ENCODE measurements around the gene SEMA5B.

SEMA5B gene

DNA sequence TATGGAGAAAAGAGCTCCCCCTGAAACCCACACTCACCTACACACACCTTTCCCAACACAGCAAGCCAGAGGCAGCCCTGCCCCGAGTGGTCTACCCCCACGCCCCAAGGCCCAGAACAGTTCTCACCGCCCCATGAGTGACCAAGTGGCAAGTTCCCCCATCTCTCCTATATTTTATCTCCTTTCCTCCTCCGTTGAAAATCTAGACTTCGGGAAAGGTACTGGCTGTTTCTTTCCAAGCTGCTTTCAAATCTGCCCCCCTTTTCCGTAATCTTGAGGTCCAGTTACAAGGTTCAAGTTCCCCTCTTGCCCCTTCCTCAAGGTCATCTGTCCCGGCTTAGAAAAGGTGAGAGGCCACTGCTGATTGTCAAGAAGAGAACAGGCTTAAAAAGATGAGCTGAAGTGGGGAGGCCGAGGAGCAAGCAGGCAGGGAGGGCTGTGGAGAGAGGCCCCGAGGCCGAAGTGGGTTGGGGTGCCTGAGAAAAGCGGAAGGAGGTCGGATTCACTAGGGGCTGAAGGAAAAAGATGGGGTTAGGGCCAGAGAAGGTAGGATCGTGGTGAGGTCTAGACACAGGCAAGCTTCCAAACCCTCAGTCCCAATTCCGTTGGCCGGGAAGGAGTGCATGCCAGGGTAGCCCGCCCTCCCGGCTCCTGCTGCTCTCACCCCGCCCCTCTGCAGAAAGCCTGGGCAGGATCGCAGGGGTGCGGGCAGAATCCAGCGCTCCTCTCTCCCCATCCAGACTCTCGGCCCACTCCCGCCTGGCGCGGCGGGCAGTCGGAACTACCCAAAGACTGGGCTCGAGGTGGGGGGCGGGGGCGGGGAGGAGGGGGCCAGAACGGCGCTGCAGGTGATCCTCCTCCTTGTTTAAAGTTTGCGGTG lies 1.7 kb downstream of the SEMA5B start:
- DNase-seq = peak; percentile 31

GRCh38 chr3:123024056-123024455 lies 3.5 kb downstream of the SEMA5B start:
- no peak for DNase-seq

DNA sequence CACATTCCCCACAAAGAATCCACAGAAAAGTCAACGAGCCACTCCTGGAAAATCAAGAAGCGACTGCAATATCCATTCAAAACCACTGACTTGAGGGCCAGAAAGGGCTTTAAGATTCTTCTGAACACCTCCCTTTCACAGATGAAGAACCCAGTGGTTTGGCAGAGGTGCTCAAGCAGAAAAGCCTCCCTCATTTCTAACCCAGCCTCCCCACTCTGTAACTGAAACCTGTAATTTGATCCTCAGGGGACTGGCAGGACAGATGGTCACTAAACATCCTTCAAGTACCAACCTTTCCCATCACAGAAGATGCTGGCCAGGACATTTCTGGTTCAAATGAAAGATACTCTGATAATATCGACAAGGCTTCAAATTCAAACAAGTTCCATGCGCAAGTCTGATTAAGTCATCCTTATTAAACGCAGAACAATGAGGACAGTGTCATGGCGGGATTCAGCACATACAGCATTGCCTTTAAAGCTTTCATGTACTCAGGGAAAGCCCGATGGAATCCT lies 5.5 kb downstream of the SEMA5B start:
- DNase-seq = peak; percentile 38

GRCh38 chr3:123021388-123021787 lies 6.2 kb downstream of the SEMA5B start:
- no peak for DNase-seq

GRCh38 chr3:123020709-123021108 lies 6.9 kb downstream of the SEMA5B start:
- no peak for DNase-seq

DNA sequence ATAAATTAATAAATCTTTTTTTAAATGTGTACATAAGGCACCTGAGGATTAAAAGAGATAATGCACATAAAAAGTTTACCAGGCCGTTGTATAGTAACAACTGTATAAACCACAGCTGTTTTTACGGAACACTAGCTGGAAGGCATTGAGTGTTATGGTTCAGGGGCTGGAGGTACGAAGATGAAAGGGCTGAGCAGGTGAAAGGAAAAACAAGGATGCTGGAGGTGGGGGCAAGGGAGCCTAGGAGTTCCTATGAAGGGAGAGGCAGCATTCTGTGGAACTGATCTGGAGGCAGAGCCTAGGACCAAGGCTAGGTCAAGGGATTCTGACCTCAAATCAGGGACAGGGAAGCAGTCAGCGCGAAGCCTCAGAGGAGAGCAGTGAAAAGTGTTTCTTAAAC lies 8.0 kb downstream of the SEMA5B start:
- DNase-seq = no peak

DNA sequence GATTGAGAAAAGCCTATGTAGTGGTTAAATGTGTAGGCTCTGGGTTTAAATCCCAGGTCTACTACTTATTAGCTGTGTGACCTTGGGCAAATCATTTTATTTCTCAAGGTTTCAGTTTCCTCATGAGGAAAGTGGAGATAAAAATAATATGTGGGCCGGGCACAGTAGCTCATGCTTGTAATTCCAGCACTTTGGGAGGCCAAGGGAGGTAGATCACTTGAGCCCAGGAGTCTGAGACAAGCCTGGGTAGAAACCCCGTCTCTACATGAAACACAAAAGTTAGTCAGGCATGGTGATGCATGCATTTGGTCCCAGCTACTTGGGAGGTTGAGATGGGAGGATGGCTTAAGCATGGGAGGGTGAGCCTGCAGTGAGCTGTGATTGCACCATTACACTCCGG lies 8.4 kb downstream of the SEMA5B start:
- no peak for DNase-seq

DNA sequence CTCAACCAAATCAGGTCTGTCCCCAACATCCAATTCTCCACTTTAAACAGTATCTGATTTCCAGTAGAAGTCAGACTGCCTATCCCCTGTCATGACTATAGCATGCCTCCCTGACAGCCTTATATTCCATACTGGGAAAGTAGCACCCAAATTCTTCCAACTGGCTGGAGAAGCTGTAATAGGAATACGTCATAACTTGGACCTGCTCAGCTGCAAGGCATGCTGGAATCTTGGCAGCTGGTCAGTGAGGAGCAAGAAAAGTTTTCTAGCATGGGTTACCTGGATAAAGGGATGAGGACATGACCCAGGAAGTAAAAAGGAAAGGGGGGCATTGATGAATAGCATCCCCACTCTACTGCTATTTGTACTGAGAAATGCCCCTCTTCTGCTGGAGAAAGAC lies 8.9 kb downstream of the SEMA5B start:
- no peak for DNase-seq

GRCh38 chr3:123015596-123015995 lies 12.0 kb downstream of the SEMA5B start:
- DNase-seq = no peak

DNA sequence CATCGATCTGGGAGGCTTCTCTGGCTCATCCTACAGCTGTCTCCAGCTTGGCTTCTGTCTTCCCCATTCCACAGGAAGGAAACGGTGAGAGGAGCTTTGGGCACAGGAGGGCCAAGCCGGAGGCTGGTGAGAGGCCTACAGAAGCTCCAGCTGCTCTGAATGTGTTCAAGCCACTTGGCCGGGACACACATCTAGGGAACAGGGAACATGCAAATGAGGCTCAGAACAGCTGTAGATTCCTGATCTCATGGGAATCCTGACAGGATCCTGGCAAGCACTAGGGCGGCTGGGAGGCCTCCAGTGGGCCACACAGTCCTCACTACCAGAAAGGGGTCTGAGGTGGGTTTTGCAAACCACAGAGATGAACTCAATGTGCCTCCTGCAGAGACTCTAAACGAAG lies 13.7 kb downstream of the SEMA5B start:
- DNase-seq = no peak

- no peak for DNase-seq
Observed at GRCh38 chr3:123012652-123013051, 14.9 kb downstream of the SEMA5B start.

DNA sequence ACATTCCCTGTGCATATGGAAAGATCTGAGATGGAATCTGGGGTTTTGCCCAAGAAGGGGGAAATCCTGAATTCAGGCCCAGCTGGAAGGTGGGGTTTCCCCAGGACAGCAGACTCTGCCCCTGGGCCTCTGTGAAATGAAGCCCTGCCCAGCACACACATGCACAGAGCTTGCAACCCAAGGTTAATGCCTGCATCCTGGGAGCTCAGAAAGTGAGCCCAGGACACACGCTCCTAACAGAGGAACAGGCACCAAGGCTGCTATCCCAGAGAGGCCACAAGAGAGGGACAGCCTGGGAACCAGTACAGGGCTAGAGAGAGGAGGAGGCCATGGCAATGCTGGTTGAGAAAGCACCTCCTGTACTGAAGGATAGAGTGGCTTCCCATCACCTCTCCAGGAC lies 16.1 kb downstream of the SEMA5B start:
- DNase-seq = no peak

GRCh38 chr3:123008840-123009239 lies 18.7 kb downstream of the SEMA5B start:
- DNase-seq = no peak

DNA sequence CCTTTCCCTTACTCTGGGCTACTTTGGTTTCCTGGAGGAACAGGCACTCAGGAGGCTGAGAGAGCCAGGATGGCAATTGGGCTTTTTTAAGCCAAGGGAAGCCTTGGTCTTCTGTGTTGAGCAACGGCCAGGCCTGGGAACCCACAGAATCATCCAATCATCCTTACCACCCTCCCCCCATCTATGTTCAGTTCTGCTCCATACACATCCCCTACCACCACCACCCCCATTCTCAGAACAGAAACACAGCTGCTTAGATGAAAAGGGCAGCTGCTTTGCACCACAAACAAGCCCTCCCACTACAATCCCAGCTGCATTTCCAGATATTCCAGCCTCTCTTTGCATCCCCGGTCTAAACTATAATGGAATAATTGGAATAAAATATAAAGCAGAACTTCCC lies 21.0 kb downstream of the SEMA5B start:
- no peak for DNase-seq

- no peak for DNase-seq
Observed at GRCh38 chr3:123005291-123005690, 22.3 kb downstream of the SEMA5B start.

GRCh38 chr3:123004201-123004918 lies 23.2 kb downstream of the SEMA5B start:
- DNase-seq = no peak

DNA sequence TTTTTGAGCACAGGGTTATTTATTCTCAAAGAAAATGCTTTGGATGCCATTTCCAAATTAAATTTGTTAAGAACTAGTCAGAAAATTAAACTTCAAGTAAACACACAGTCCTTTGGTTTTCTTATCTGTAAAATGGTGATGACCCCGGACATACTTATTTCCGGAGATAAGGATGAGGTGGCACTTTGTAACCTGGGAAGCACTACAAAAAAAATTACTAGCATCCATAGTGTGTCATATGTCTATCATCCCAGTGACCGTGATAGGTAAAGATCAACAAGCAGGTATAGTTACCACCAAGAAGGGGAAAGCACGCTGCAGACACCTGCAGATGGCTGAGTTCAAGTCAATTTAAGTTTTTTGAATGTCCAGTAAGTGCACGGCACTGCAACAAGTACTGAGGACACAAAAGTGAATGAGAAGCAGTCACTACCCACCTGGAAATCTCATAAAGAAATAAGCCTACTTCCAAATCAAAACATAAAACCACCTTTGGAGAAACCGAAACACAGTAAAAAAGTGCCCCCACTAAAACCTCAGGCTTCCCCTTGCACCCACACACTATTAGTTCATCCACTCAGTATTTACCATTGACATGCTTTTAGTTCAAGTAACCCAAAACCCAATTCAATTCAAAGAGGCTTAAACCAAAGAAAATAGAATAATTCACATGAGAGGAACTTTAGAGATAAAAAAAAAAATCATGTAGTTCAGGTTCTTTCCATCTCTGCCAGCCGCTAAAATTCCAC lies 24.6 kb downstream of the SEMA5B start:
- no peak for DNase-seq

- DNase-seq = no peak
Observed at GRCh38 chr3:123002100-123002748, 25.3 kb downstream of the SEMA5B start.

DNA sequence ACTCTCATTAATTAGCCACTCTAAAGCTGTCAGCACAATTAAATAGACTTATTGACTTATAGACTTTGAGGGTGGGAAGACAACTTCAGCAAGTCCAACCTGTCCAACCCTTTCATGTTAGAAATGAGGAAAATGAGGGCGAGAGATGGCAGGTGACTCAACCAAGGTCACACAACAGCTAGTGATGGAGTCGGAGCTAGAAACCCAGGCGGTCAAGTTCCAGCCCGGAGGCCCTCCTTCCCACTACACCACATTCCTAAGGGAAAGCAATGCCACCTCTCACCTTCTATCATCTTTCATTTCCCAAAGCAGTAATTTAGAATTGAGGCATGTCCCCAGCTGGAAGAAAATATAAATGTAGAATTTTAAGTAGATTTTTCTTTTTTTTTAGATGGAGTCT lies 28.7 kb downstream of the SEMA5B start:
- no peak for DNase-seq

DNA sequence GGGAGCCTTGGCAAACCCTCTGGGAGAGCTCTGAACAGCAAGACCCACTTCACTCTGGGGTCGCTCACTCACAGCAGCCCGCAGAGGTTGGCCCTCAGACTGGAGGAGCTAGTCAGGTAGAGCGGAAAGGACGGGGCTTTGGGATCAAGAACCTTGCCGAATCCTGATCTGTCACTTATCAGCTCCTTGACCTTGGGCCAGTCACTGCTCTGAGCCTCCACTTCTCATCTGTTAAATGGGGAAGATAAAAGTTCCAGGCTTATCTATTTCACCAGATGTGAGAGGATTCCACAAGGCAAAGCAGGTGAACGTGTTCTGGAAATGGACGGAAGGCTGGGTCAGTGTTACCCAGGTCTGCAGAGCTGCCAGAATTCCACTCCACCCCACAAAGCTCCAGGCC lies 29.4 kb downstream of the SEMA5B start:
- DNase-seq = no peak

GRCh38 chr3:122996038-122996580 lies 31.5 kb downstream of the SEMA5B start:
- no peak for DNase-seq

DNA sequence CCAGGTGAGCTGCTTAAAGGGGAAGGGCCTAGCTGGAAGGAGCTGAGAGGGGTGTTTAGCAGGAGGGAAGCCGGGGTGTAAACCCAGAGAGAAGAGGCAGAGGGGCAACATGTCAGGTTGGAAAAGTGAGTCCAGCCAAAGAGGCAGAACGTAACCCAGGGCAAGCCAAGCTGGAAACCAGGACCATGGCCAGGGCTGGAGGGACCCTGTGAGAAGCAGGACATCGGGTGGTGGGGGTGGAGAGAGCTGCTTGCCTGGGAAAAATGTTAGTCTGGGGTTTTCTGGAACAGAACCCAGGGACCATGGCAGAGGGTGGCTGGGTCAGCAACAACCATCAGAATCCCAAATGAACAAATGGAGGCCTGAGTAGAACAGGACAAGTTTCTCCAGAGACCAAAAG lies 32.6 kb downstream of the SEMA5B start:
- no peak for DNase-seq
